Transverse colon (tissue), 4 donors: Measurements from ENCODE around the gene PDXP.

Experiments
- CTCF ChIP-seq, 5 experiments: fragments of 200-600 bp in 3 of 5; fragments of 450-650 bp in 2 of 5; sonication (generic) in 3 of 5; IDR thresholded peaks; 1 replicate in 2 of 5; 2 replicates in 3 of 5; pipeline ENCODE4 v1.5.1; 2016 to 2017; ENCODE audit warnings: antibody characterized with exemption in 5 of 5, inconsistent platforms in 3 of 5, mild to moderate bottlenecking in 2 of 5, moderate library complexity in 1 of 5
- EP300 ChIP-seq: sonication (generic); formaldehyde crosslinking; IDR thresholded peaks from one replicate; pipeline ENCODE4 v1.6.1; 2017; ENCODE audit warnings: antibody characterized with exemption, low read depth
- POLR2A ChIP-seq: fragments of 450-650 bp; IDR thresholded peaks from one replicate; pipeline ENCODE4 v1.6.1; 2016; ENCODE audit warnings: antibody characterized with exemption, mild to moderate bottlenecking, moderate library complexity
- POLR2AphosphoS5 ChIP-seq, 3 donors: sonication (generic); formaldehyde crosslinking; IDR thresholded peaks; one replicate each; pipeline ENCODE4 v1.6.1; 2016; ENCODE audit warnings: antibody characterized with exemption in 3 of 3

GRCh38 chr22:37690407-37690806 lies 31.9 kb downstream of the PDXP start:
- no peak for TF ChIP-seq CTCF (IDR thresholded peaks at IDR 0.05)
- TF ChIP-seq POLR2AphosphoS5 (IDR thresholded peaks at IDR 0.05): no peak
- no peak for TF ChIP-seq POLR2A
- no peak for TF ChIP-seq EP300
